ENCODE measurements around the gene PLCB2. TPM values are rescaled to one million over a fixed set of nuclear protein-coding genes. Genes with fewer than 3 reads are reported as not detected.

The PLCB2 gene
- total RNA-seq, 1 donor from 2014 or later = 8.7 TPM

GRCh38 chr15:40242213-40242599 is 65.5 kb downstream of the PLCB2 start:
- H3K4me1 Mint-ChIP-seq = peaks cover 13% of the 10 kb centered on the region
- no peak overlapping the region for H3K27ac Mint-ChIP-seq (ENCODE audit: unreplicated experiment)
- no peaks in the 10 kb centered on the region for H3K9me3 Mint-ChIP-seq
- H3K4me3 Mint-ChIP-seq = no peak overlapping the region
- DNase-seq (ENCODE audit: low read depth, low spot score) = no peak
- no peak for TF ChIP-seq CTCF (conservative IDR thresholded peaks at IDR 0.05)
- no peaks in the 10 kb centered on the region for H3K36me3 Mint-ChIP-seq (ENCODE audit: low read depth)
- peaks cover 17% of the 10 kb centered on the region for H3K27me3 Mint-ChIP-seq (ENCODE audit: low read depth)

GRCh38 chr15:40241269-40242212 is 66.2 kb downstream of the PLCB2 start:
- no peak for TF ChIP-seq CTCF (conservative IDR thresholded peaks at IDR 0.05)
- H3K9me3 Mint-ChIP-seq = no peaks in the 10 kb centered on the region
- DNase-seq (ENCODE audit: low read depth, low spot score) = no peak

GRCh38 chr15:40240619-40241221 is 67.0 kb downstream of the PLCB2 start:
- no peak for TF ChIP-seq CTCF (conservative IDR thresholded peaks at IDR 0.05)
- Mint-ChIP-seq H3K4me1 (peaks cover 13% of the 10 kb centered on the region), H3K36me3 (ENCODE audit: low read depth) (no peaks in the 10 kb centered on the region), H3K27ac (ENCODE audit: unreplicated experiment) (no peak overlapping the region), H3K9me3 (no peaks in the 10 kb centered on the region), H3K27me3 (ENCODE audit: low read depth) (peaks cover 20% of the 10 kb centered on the region), H3K4me3 (no peak overlapping the region)
- DNase-seq (ENCODE audit: low read depth, low spot score) = no peak

More at GRCh38 chr15:40241269-40242212, 66.2 kb downstream of the PLCB2 start:
- Mint-ChIP-seq H3K27ac (ENCODE audit: unreplicated experiment) (no peak overlapping the region), H3K36me3 (ENCODE audit: low read depth) (no peaks in the 10 kb centered on the region), H3K27me3 (ENCODE audit: low read depth) (peaks cover 20% of the 10 kb centered on the region), H3K4me1 (peaks cover 13% of the 10 kb centered on the region), H3K4me3 (no peak overlapping the region)

- no peaks in the 10 kb centered on the region for H3K9me3 Mint-ChIP-seq
- H3K4me3 Mint-ChIP-seq = peak overlapping the region; percentile 77
- peaks cover 20% of the 10 kb centered on the region for H3K27me3 Mint-ChIP-seq (ENCODE audit: low read depth)
- no peak for TF ChIP-seq CTCF (conservative IDR thresholded peaks at IDR 0.05)
- H3K27ac Mint-ChIP-seq (ENCODE audit: unreplicated experiment) = no peak overlapping the region
- peaks cover 13% of the 10 kb centered on the region for H3K4me1 Mint-ChIP-seq
- H3K36me3 Mint-ChIP-seq (ENCODE audit: low read depth) = no peaks in the 10 kb centered on the region
- DNase-seq (ENCODE audit: low read depth, low spot score) = no peak
These were observed 67.8 kb downstream of the PLCB2 start for GRCh38 chr15:40239693-40240618.

GRCh38 chr15:40239404-40239692 is 68.4 kb downstream of the PLCB2 start:
- H3K27me3 Mint-ChIP-seq (ENCODE audit: low read depth) = peaks cover 20% of the 10 kb centered on the region
- TF ChIP-seq CTCF (conservative IDR thresholded peaks at IDR 0.05) = no peak
- no peaks in the 10 kb centered on the region for H3K9me3 Mint-ChIP-seq
- H3K27ac Mint-ChIP-seq (ENCODE audit: unreplicated experiment) = no peak overlapping the region
- DNase-seq (ENCODE audit: low read depth, low spot score) = no peak
- H3K4me1 Mint-ChIP-seq = peaks cover 13% of the 10 kb centered on the region
- H3K4me3 Mint-ChIP-seq = peak overlapping the region; percentile 77
- no peaks in the 10 kb centered on the region for H3K36me3 Mint-ChIP-seq (ENCODE audit: low read depth)
